GM19467 (cell line): ENCODE measurements around the gene ACADSB.

Experiments used
- ATAC-seq: cut with Tn5 transposase; IDR thresholded peaks from one replicate; pipeline ENCODE4 v1.9.1; 2021; ENCODE audit warnings: mild to moderate bottlenecking, moderate library complexity; ENCODE audit not compliant: unreplicated experiment

Gene ACADSB

DNA sequence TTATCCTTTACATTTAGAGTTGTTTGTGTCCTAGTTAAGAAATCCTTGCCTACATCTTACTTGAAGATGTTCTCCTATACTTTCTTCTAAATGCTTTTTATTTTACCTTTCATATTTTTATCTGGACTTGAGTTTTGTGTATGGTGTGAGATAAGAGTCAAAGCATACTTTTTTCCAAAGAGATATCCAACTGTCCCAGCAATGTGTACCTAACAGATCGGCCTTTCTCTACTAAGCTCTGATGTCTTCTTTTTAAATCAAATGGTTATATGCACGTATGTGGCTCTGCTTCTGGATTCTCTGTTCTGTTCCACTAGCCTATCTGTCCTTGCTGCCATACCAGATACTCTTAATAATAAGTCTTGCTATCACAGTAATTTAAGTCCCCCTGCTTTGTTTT is 7.4 kb upstream of the ACADSB start:
- no peak for ATAC-seq

DNA sequence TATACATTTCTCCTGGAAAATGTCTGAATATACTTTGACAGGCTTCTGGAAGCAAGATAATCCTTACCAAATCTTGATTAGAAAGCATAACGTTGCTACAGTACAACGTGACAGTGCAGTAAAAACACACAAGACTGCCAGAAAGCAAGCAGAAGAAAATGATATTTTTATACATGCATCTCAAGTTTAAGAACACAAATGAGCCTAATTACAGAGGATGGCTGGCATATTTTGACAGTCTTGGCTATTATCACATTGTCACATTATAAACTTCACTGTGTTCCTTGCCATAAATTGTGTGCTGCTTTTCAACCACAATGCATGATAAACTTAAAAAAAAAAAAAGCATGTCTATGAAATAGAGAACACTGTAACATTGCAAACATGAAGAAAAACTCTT is 4.5 kb upstream of the ACADSB start:
- no peak for ATAC-seq

DNA sequence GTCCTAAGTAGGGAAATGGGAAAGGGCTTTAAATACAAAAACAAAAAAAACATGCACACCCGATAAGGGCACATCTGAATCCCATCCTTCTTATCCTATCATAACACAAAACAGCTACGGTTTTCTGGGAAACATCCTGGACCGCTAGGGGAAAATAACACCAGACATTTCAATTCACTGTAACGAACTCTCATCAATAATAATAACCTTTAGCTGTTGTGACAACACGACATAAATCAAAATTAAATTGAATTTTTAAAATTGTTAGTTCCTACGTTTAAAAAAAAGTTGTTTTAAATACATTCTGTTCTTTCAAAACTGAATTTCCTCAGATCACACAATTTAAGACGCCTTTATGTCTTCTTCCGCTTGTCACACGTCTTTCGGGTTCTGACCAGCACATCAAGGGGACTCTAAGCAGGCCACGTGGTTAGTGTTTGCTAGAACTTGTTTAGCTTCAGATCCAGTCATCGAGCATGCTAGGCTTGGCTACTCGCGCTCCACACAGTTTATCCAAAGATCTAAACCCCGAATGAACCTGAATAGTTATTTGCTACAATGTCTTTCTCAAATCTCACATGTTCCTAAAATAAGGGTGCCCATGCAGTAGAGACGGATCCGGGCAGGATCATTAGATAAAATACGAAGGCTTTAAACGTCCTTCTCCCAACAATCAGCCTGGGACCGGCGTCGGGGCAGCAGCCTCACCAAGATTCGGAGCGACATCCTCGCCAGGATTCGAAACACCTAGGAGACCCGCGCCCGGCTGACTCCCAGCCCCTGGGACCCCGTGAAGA is 1.1 kb upstream of the ACADSB start:
- ATAC-seq = peak; percentile 33

DNA sequence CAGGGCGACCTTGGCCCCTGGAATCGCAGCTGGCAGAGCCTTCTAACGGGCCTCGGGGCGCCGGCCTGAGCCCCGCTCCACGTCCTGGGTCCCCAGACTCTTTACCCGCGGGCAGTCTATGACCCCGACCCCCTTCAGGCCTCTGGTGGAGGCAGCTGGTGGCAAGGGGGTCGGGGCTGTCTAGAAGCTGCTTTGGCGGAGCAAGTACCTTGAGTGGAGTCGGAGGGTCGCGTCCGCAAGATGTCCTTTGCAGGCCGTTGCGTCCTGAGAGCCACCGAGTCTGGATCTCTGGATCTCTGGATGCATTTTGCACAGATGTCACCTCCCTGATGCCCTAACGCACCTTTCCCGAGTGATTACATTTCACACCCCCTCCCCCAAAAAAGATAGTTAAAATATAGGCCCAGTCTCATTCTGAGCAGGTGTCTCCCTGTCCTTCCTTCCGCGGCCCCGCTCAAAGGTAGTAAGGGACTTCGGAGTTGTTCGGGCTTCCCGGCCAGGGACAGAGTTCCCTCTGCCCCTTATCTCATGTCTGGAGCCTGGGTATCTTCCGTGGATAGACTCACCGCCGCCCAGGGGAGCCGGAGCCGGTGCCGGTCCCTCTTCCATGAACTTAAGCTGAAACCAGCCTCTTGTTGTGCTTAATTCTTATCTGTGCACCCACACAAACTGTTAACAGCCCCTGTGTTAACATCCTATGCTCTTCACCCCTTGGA is 457 bp downstream of the ACADSB start:
- peak; percentile 1 for ATAC-seq

DNA sequence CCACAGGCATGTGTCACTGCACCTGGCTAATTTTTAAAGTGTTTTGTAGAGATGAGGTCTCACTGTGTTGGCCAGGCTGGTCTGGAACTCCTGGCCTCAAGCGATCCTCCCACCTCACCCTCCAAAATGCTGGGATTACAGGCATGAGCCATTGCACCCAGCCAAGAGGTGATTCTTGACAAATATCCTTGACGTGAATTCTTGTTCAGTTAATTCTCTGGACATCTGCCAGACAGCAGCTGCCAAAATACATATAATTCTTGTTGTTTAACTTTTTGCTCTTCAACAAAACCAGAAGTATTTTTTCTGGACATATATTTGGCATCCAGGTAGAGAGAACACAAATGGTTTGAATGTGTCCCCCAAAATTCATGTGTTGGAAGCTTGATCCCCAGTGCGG is 3.2 kb downstream of the ACADSB start:
- no peak for ATAC-seq

DNA sequence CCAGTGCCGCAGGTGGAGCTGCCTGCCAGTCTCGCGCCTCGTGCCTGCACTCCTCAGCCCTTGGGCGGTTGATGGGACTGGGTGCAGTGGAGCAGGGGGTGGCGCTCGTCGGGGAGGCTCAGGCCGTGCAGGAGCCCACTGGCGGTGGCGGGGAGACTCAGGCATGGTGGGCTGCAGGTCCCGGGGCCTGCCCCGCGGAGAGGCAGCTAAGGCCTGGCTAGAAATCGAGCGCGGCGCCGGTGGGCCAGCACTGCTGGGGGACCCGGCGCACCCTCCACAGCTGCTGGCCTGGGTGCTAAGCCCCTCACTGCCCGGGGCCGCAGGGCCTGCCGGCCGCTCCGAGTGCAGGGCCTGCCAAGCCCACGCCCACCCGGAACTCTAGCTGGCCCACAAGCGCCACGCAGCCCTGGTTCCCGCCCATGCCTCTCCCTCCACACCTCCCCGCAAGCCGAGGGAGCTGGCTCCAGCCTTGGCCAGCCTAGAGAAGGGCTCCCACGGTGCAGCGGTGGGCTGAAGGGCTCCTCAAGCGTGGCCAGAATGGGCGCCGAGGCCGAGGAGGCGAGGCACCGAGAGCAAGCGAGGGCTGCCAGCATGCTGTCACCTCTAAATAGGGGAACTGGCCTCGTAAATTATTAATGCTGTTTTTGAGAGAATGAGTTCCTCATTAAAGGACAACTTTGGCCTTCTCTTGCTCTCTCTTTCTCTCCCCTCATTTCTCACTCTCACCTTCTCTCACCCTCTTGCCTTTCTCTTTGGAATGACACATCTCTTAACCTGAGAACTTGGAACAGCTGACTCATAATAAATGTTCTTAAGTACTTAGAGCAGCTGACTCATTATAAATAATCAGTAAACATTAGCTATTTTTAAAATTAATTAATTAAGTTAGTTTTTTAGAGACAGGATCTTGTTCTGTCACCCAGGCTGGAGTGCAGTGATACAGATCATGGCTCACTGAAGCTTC is 4.9 kb downstream of the ACADSB start:
- no peak for ATAC-seq

DNA sequence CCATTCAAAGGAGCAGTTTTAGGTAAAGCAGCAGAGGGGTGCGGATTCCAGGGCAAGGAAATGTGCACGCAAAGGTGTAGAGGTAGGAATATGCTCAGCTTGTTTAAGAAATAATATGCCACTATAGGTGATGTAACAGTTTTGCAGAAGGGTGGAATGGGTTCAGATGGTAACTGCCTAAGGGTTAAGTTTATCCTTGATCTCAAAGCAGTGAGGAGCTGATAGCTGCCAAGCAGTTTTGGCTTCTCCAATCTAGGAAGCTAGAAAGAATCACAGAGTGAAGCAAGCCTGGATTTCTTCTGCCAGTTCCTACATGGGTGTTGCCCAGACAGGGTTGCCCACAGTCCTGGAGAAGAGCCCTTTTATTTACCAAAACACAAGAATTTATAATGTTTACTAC is 6.0 kb downstream of the ACADSB start:
- no peak for ATAC-seq

DNA sequence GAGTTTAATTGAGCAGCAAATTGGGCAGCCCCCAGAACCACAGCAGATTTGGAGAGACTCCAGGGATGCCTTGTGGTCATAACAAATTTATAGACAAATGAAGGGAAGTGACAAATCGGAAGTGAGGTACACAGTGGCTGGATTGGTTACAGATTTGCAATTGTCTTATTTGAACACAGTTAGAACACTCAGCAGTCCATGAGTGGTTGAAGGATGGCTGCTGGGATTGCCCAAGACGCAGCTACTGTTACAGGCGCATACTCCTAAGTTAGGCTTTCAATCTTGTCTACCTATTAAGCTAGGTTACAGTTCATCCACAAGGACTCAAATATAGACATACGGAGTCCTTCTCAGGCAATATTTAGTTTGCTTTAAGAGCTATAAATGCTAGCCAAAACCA is 7.4 kb downstream of the ACADSB start:
- no peak for ATAC-seq

DNA sequence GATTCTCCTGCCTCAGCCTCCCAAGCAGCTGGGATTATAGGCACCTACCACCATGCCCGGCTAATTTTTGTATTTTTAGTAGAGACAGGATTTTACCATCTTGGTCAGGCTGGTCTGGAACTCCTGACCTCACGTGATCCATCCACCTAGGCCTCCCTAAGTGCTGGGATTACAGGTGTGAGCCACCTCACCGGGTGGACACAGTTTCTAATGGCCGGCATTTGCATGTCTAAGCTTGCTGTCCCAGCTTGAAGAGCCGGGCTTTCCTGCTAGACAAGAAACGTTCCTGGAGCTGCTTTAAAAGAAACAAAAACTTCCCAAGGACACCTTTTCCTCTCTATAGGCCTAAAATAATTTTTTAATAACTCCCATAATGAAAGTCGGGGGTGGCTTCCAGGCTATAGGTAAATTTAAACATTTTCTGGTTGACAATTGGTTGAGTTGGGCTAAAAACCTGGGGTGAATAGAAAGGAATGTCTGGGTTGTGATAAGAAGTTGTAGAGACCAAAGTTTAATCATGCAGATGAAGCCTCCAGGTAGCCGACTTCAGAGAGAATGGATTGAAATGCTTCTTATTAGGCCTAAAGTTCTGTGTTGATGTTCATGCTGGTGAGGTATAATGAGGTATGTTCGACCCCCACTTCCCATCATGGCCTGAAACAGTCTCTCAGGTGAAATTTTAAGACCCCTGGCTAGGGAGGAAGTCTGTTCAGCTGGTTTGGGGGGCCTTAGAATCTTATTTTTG is 8.8 kb downstream of the ACADSB start:
- no peak for ATAC-seq

DNA sequence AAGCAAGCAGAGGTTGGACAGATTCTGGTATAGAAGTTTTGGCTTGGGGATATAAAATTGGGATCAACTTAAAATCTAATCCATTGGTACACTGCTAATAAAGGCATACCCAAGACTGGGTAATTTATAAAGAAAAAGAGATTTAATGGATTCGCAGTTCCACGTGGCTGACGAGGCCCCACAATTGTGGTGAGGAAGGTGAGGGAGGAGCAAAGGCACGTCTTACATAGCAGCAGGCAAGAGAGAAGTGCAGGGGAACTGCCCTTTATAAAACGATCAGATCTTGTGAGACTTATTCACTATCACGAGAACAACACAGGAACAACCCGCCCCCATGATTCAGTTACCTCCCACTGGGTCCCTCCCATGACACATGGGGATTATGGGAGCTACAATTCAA is 9.7 kb downstream of the ACADSB start:
- no peak for ATAC-seq

DNA sequence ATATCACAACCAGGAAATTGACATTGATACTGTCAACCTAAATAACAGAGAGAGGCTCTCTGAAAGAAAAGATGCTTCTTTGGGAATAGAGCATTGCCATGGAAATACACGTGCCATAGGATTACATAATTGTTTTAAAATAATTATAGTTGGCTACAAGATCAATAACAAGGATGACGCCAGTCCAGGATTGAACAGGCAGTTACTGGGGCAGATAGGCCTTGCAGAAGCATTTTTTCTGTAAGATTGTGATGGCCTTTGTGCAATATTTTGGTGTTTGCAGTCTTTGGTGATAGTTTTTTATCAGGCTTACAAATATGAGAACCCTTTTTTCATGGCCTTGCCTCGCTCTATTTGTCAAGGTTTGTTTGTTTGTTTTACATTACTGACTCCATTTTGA is 10.5 kb downstream of the ACADSB start:
- ATAC-seq = no peak

DNA sequence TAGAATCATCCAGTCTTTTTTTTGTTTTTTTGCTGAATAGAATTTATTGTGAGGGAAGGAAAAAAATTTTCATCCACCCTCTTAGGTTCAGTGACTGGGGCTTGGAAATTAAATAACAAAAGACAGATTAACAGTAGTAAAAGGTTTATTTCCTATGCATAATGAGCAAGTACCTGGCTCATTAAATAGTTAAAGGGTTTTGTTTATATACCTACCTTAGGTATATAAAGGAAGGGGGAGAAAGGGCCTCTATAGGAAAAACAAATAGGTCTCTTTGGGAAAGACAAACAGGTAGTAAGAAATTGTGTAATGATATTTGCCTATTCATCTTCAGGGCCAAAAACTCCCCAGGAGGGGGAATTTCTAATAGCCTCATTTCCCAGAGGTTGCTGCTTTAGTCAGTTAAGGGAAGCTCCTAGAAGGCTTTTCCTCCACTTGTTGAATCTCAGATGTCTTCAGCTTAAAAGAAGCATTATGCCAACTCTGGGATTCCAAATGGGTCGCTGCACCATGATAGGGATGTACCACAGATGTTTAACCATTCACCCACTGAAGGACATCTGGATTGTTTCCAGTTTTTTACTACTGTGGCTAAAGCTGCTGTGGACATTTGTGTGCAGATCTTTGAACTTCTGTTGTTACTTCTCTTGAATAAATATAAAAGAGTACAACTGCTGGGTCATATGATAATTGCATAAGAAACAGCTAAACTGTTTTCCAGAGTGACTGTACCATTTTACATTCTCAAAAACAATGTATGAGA is 11.3 kb downstream of the ACADSB start:
- no peak for ATAC-seq

DNA sequence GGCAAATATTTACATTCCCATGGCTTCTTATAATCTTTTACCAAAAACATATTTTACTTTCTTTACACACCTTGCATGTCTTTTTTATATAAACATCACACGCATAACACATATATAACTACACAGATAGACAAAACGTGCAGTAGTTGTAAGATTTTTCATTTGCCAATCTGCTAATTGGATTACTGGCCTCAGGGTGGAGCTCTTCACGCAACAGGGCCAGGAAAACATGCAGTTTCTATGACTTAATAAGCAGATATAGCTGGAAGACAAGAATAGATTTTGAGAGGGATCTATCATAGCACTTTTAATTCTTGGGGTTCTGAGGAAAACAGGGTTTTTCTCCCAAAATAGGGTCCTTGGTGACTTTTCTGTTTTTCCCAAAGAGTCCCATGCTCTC is 12.7 kb downstream of the ACADSB start:
- ATAC-seq = no peak

DNA sequence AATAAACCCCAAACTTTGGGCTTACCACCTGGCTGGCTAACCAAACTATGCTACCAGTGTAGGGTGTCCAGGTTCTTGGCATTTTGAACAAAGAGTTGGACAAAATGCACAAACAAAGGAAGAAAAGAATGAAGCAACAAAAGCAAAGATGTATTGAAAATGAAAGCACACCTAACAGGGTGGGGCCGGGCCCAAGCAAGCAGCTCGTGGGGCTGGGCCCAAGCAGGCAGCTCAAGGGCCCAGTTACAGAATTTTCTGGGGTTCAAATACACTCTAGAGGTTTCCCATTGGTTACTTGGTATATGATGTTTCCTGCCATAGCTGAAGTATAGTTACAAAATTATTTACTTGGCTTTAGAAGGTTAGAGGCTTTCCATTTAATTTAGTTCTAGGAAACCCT is 15.7 kb downstream of the ACADSB start:
- ATAC-seq = no peak

DNA sequence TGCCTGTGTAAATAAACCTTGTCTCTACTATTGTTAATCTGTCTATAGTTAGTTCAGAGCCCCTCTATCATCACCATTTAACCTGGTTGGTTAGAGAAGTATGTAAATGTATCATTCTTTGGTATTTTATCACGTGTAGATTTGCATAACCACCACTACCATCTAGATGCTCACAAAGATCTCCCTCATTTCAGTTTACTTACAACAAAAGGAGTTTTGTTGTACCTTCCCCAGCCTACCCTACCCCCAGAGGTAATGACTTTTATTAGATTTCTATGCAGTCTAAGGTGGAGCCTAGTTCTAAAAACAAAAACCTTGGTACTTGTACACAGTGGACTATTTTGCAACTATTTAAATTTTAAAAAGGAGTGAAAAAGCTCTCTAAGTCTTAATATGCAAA is 17.5 kb downstream of the ACADSB start:
- no peak for ATAC-seq

DNA sequence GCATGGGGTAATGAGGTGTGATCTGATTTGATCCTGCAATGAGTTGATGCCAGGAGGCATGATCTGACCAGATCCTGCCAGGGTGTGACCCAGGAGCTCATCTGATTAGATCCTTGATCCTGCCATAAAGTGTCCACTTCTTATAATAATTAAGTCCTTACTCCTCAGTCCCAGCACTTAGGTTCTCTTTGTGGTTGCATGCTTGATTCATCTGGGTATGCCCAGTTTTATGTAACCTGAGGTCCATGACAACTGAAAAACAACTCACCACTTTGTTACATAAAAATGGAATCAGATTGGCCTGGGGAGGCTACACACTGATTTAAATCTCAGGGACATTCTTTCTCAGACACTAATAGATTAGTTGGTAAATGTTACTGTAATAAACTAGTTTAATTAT is 19.1 kb downstream of the ACADSB start:
- ATAC-seq = no peak

DNA sequence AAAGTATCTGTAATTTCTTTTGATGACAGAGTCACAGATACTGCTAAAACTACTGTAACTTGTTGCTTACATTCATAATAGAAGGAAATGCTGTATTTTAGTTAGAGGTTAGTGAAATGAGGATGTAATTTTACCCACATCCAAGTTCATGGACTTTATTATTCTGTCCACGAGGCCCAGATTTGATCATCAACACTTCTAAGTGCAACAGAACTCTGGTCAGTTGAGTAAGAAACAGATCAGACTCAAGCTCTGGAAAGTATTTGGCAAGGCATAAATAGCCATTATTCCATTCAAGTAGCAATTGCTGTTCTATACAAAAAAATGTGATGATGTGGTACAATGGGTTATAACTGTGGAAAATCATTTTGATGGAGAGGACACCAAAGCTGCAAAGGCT is 22.3 kb downstream of the ACADSB start:
- no peak for ATAC-seq

DNA sequence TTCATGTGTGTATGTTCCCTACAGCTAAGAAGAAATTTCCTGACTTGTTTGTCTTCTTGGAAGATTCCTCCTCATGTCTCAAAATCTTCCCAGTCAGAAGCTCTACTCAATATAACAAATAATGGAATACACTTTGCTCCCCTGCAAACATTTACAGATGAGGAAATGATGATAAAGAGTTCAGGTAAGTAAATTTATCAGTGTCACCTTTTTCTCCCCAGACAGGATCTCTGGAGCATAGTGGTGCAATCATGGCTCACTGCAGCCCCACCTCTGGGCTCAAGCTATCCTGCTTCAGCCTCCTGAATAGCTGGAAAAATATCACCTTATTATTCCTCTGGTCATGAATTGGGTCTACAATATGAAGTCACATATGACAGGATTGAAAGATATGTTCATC is 25.5 kb downstream of the ACADSB start:
- no peak for ATAC-seq

DNA sequence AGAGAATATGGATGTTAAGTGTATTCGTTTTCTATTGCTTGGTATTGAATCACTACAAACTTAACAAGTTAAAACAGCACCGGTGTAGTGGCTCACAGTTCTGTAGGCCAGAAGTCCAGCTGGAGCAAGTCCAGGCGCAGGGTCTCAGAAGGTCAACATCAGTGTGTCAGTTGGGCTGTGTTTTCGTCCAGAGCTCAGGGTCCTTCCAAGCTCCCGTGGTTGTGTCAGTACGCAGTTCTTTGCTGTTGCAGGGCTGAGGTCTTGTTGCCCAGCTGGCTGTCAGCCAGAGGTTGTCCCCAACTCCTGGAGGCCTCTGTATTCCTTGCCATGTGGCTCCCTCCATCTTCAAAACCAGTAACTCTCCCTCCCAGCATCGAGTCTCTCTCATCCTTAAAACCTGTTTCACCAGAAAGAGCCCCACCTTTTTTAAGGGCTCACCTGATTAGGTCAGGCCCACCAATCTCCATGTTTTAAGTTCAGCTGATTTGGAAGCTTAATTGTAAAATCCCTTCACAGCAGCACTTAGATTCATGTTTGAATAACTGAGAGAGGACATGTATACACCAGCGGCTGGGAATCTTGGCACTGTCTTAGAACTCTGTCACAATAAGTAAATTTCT is 26.8 kb downstream of the ACADSB start:
- ATAC-seq = no peak
